Neural cell (in vitro differentiated cells): ENCODE results near the gene MAML3. TPM values are rescaled to one million over a fixed set of nuclear protein-coding genes. Genes with fewer than 3 reads are reported as not detected.

Experiments
- H2AFZ ChIP-seq: fragments of 200-600, 300-800 bp; sonication (generic), shearing (Covaris generic); 2 replicates; pipeline ENCODE4 v1.6.0; 2014; ENCODE audit warnings: low read depth, mild to moderate bottlenecking, antibody characterized with exemption, low read length, moderate library complexity
- H3F3A ChIP-seq: fragments of 200-600 bp; shearing (Covaris generic); 2 replicates; pipeline ENCODE4 v1.6.1; 2016; ENCODE audit warnings: mild to moderate bottlenecking, moderate library complexity, mixed read lengths, antibody characterized with exemption, low read length; ENCODE audit not compliant: insufficient read depth, poor library complexity, severe bottlenecking
- H3K27ac ChIP-seq: fragments of 200-600, 300-800 bp; sonication (generic), shearing (Covaris generic); 2 replicates; pipeline ENCODE4 v1.5.1; 2014; ENCODE audit warnings: mild to moderate bottlenecking, low read length, moderate library complexity
- H3K27me3 ChIP-seq: fragments of 300-800, 200-600 bp; sonication (generic), shearing (Covaris generic); 2 replicates; pipeline ENCODE4 v1.6.0; 2014; ENCODE audit warnings: mild to moderate bottlenecking, low read depth, low read length, moderate library complexity; ENCODE audit not compliant: insufficient read depth
- H3K36me3 ChIP-seq: fragments of 300-800, 200-600 bp; sonication (generic), shearing (Covaris generic); 2 replicates; pipeline ENCODE4 v1.5.1; 2014; ENCODE audit warnings: mild to moderate bottlenecking, antibody characterized with exemption, low read length, moderate library complexity; ENCODE audit not compliant: insufficient read depth
- H3K4me2 ChIP-seq: fragments of 300-800, 200-600 bp; sonication (generic), shearing (Covaris generic); 2 replicates; pipeline ENCODE4 v1.6.0; 2014; ENCODE audit warnings: mild to moderate bottlenecking, low read length
- H3K4me3 ChIP-seq: fragments of 300-800, 200-600 bp; sonication (generic), shearing (Covaris generic); 2 replicates; pipeline ENCODE4 v1.5.1; 2014; ENCODE audit warnings: mild to moderate bottlenecking, low read length, moderate library complexity
- H3K79me2 ChIP-seq: fragments of 200-600 bp; shearing (Covaris generic); replicated peaks from 2 replicates; pipeline ENCODE4 v1.6.0; 2014; ENCODE audit warnings: mild to moderate bottlenecking, low read length, moderate library complexity; ENCODE audit not compliant: insufficient read depth
- H3K9ac ChIP-seq: fragments of 300-800, 200-600 bp; sonication (generic), shearing (Covaris generic); 2 replicates; pipeline ENCODE4 v1.6.1; 2016; ENCODE audit warnings: mild to moderate bottlenecking, low read length, mixed read lengths
- H3K9me2 ChIP-seq: fragments of 200-600 bp; shearing (Covaris generic); 2 replicates; pipeline ENCODE4 v1.6.1; 2016; ENCODE audit warnings: mild to moderate bottlenecking, low read length, mixed read lengths; ENCODE audit not compliant: insufficient read depth
- H3K9me3 ChIP-seq: fragments of 200-600, 300-800 bp; sonication (generic), shearing (Covaris generic); 2 replicates; pipeline ENCODE4 v1.6.1; 2016; ENCODE audit warnings: mild to moderate bottlenecking, mixed run types, low read length, moderate library complexity, mixed read lengths
- H4K20me1 ChIP-seq: fragments of 200-600 bp; shearing (Covaris generic); 2 replicates; pipeline ENCODE4 v1.6.1; 2016; ENCODE audit warnings: mild to moderate bottlenecking, mixed run types; ENCODE audit not compliant: insufficient read depth
- EP300 ChIP-seq: fragments of 450-650 bp; conservative IDR thresholded peaks from 2 replicates; pipeline ENCODE4 v1.6.1; 2014; ENCODE audit warnings: antibody characterized with exemption, mild to moderate bottlenecking, moderate library complexity; ENCODE audit not compliant: poor library complexity, severe bottlenecking
- EZH2 ChIP-seq: fragments of 200-600, 300-800 bp; shearing (Covaris generic), sonication (generic); IDR thresholded peaks from 2 replicates; pipeline ENCODE4 v1.6.1; 2014; ENCODE audit warnings: antibody characterized with exemption, low read length, borderline replicate concordance, mild to moderate bottlenecking; ENCODE audit not compliant: insufficient read depth, poor library complexity, severe bottlenecking
- MXI1 ChIP-seq: fragments of 450-650 bp; conservative IDR thresholded peaks from 2 replicates; pipeline ENCODE4 v1.6.1; 2014; ENCODE audit warnings: antibody characterized with exemption, mild to moderate bottlenecking; ENCODE audit not compliant: poor library complexity, severe bottlenecking
- POLR2AphosphoS5 ChIP-seq: IDR thresholded peaks from 2 replicates; pipeline ENCODE4 v1.6.1; 2012
- RAD21 ChIP-seq: fragments of 450-650 bp; conservative IDR thresholded peaks from 2 replicates; pipeline ENCODE4 v1.6.1; 2014; ENCODE audit warnings: antibody characterized with exemption, mild to moderate bottlenecking, moderate library complexity
- REST ChIP-seq: IDR thresholded peaks from 2 replicates; pipeline ENCODE4 v1.6.1; 2012; ENCODE audit warnings: borderline replicate concordance
- SMC3 ChIP-seq: fragments of 450-650 bp; conservative IDR thresholded peaks from 2 replicates; pipeline ENCODE4 v1.6.1; 2014; ENCODE audit warnings: antibody characterized with exemption, mild to moderate bottlenecking, moderate library complexity; ENCODE audit not compliant: poor library complexity
- TAF1 ChIP-seq: IDR thresholded peaks from 2 replicates; pipeline ENCODE4 v1.6.1; 2012; ENCODE audit warnings: low read depth
- polyA plus RNA-seq: library from polyadenylated mRNA; depleted of rRNA; stranded (reverse); fragments of >200 nt; gene quantifications from 2 replicates; pipeline ENCODE4 v1.2.3, GENCODE V29; 2014
- TF ChIP-seq, protein P1 (sequence below): fragments of 450-650 bp; IDR thresholded peaks from 2 replicates; pipeline ENCODE4 v1.5.1; 2014; ENCODE audit warnings: antibody characterized with exemption, mild to moderate bottlenecking, moderate library complexity; ENCODE audit not compliant: poor library complexity, severe bottlenecking

The MAML3 gene
- polyA plus RNA-seq, 1 donor from 2014 or later = 10.2 TPM

- Histone ChIP-seq H2AFZ (no peak overlapping the region), H3K79me2 (peaks cover 8% of the 10 kb centered on the region), H3F3A (no peaks in the 10 kb centered on the region), H3K9me2 (no peaks in the 10 kb centered on the region), H4K20me1 (no peaks in the 10 kb centered on the region), H3K9me3 (no peaks in the 10 kb centered on the region), H3K36me3 (no peaks in the 10 kb centered on the region), H3K9ac (no peak overlapping the region), H3K27me3 (no peaks in the 10 kb centered on the region), H3K4me2 (no peak overlapping the region), H3K27ac (no peak overlapping the region), H3K4me3 (no peak overlapping the region)
- TF ChIP-seq POLR2AphosphoS5 (no peak), EP300 (no peak), MXI1 (no peak), TAF1 (no peak), REST (no peak), SMC3 (no peak), EZH2 (no peak), RAD21 (no peak)
- TF ChIP-seq, protein P1, sequence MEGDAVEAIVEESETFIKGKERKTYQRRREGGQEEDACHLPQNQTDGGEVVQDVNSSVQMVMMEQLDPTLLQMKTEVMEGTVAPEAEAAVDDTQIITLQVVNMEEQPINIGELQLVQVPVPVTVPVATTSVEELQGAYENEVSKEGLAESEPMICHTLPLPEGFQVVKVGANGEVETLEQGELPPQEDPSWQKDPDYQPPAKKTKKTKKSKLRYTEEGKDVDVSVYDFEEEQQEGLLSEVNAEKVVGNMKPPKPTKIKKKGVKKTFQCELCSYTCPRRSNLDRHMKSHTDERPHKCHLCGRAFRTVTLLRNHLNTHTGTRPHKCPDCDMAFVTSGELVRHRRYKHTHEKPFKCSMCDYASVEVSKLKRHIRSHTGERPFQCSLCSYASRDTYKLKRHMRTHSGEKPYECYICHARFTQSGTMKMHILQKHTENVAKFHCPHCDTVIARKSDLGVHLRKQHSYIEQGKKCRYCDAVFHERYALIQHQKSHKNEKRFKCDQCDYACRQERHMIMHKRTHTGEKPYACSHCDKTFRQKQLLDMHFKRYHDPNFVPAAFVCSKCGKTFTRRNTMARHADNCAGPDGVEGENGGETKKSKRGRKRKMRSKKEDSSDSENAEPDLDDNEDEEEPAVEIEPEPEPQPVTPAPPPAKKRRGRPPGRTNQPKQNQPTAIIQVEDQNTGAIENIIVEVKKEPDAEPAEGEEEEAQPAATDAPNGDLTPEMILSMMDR = no peak
Measured at GRCh38 chr4:139954512-139954911, 199.5 kb downstream of the MAML3 start.

DNA sequence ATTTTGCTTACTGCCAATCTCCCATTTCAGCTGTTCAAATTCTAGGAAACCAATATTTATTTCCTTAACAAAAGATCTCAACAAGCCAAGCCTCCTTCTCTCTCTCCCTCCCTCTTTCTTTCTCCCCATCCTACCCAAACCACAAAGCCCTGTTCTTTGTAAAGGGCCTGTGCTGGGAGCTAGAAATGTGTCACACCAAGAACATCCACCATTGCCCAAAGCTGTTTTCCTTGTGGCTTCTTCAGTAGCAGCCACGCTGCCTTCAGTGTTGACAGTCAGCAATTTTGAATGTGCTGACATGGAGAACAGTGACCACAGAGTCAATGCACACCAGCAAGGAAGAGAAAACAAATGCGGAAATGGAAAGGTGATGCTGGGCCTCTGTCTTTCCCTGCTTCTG, 203.0 kb downstream of the MAML3 start:
- H4K20me1 ChIP-seq = no peaks in the 10 kb centered on the region
- TF ChIP-seq RAD21 (no peak), REST (no peak), SMC3 (no peak), POLR2AphosphoS5 (no peak), MXI1 (no peak), EP300 (no peak), TAF1 (no peak), EZH2 (no peak)
- TF ChIP-seq, protein P1 = no peak
- no peaks in the 10 kb centered on the region for H3K27me3 ChIP-seq
- no peaks in the 10 kb centered on the region for H3K9me3 ChIP-seq
- no peak overlapping the region for H2AFZ ChIP-seq
- H3K9ac ChIP-seq = no peak overlapping the region
- H3K4me3 ChIP-seq = no peak overlapping the region
- no peaks in the 10 kb centered on the region for H3F3A ChIP-seq
- H3K4me2 ChIP-seq = no peak overlapping the region
- H3K36me3 ChIP-seq = no peaks in the 10 kb centered on the region
- H3K79me2 ChIP-seq = no peaks in the 10 kb centered on the region
- no peak overlapping the region for H3K27ac ChIP-seq
- H3K9me2 ChIP-seq = no peaks in the 10 kb centered on the region
